Uterus (tissue), 4 donors: Measurements from ENCODE around the gene RNF215. TPM values are rescaled to one million over a fixed set of nuclear protein-coding genes. Genes with fewer than 3 reads are reported as not detected.

Experiments
- DNase-seq, 2 donors: peaks; one replicate each; pipeline ENCODE4 v3.0.0-alpha.2; 2019 to 2020
- H3K27ac ChIP-seq, 2 donors: fragments of 200-600 bp; sonication (generic); 1 replicate in 1 of 2; 2 replicates in 1 of 2; pipeline ENCODE4 v1.5.1; 2016 to 2018
- H3K27me3 ChIP-seq, 2 donors: fragments of 200-600 bp; sonication (generic); one replicate each; pipeline ENCODE4 v1.5.1; 2018 to 2019; ENCODE audit warnings: control low read depth in 1 of 2
- H3K36me3 ChIP-seq, 2 donors: fragments of 200-600 bp; sonication (generic); one replicate each; pipeline ENCODE4 v1.5.1; 2019; ENCODE audit warnings: control low read depth in 1 of 2
- H3K4me1 ChIP-seq, 2 donors: fragments of 200-600 bp; sonication (generic); one replicate each; pipeline ENCODE4 v1.5.1; 2018 to 2019; ENCODE audit warnings: control low read depth in 1 of 2
- H3K4me3 ChIP-seq, 2 donors: fragments of 200-600 bp; sonication (generic); 1 replicate in 1 of 2; 2 replicates in 1 of 2; pipeline ENCODE4 v1.5.1; 2018 to 2019; ENCODE audit warnings: mild to moderate bottlenecking in 1 of 2
- H3K9me3 ChIP-seq, 2 donors: fragments of 200-600 bp; sonication (generic); one replicate each; pipeline ENCODE4 v1.5.1; 2019; ENCODE audit warnings: control low read depth in 1 of 2
- POLR2A ChIP-seq, 2 donors: fragments of 450-650 bp; IDR thresholded peaks; one replicate each; pipeline ENCODE4 v1.6.1; 2016; ENCODE audit warnings: antibody characterized with exemption in 2 of 2, mild to moderate bottlenecking in 1 of 2, moderate library complexity in 1 of 2
- intact Hi-C: fragments of 100-400 bp; cut with DNase I; formaldehyde crosslinking; loops from one replicate; pipeline ENCODE4 v1.15.1; 2023; ENCODE audit warnings: low total_unique reads
- total RNA-seq, 4 donors: library from RNA; depleted of rRNA in 3 of 4; stranded (reverse); fragments of >200 nt in 3 of 4; gene quantifications; one replicate each; pipeline versions ENCODE4 v1.1.0 to v1.2.4, GENCODE V29; 2014 to 2023
- TF ChIP-seq, protein P1 (sequence below), 4 experiments: fragments of 200-600 bp in 2 of 4; fragments of 450-650 bp in 2 of 4; sonication (generic) in 2 of 4; IDR thresholded peaks; one replicate each; pipeline ENCODE4 v1.5.1; 2016 to 2019; ENCODE audit warnings: antibody characterized with exemption in 4 of 4, mild to moderate bottlenecking in 2 of 4, moderate library complexity in 1 of 4
- donor health status: DM: yes; HTN: yes; CAD: no.

Gene RNF215
- total RNA-seq, 4 donors from 2014 or later = 8.2 to 25.9 (median 18.9) TPM

DNA sequence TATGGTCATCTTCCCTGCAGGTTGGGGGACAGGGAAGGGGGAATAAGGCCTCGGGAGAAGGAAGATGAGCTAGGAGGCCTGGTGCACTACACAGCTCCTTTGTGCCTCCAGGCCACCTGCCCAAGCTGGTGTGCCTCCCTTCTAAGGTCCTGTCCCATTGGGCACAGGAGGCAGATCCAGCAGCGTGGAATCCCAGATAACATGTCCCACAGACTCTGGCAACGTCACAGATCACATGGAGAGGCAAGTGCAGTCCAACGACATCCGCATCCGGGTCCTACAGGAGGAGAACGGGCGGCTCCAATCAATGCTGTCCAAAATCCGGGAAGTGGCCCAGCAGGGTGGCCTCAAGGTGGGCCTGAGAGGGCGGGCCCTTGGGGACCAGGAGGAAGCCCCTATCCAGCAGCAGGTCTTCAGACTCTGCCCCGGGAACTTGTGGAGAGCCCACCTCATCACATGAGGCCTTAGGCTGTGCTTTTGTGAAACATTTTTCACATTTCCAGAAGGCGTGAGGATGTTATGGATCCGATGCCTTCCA is 11.8 kb downstream of the RNF215 start:
- Histone ChIP-seq H3K27me3 (no peaks in the 10 kb centered on the region), H3K4me3 (no peak overlapping the region), H3K4me1 (no peaks in the 10 kb centered on the region), H3K9me3 (no peaks in the 10 kb centered on the region), H3K27ac (no peak overlapping the region), H3K36me3 (no peaks in the 10 kb centered on the region)
- intact Hi-C loops = no loop called here
- TF ChIP-seq POLR2A (IDR thresholded peaks at IDR 0.05) = no peak
- TF ChIP-seq, protein P1, sequence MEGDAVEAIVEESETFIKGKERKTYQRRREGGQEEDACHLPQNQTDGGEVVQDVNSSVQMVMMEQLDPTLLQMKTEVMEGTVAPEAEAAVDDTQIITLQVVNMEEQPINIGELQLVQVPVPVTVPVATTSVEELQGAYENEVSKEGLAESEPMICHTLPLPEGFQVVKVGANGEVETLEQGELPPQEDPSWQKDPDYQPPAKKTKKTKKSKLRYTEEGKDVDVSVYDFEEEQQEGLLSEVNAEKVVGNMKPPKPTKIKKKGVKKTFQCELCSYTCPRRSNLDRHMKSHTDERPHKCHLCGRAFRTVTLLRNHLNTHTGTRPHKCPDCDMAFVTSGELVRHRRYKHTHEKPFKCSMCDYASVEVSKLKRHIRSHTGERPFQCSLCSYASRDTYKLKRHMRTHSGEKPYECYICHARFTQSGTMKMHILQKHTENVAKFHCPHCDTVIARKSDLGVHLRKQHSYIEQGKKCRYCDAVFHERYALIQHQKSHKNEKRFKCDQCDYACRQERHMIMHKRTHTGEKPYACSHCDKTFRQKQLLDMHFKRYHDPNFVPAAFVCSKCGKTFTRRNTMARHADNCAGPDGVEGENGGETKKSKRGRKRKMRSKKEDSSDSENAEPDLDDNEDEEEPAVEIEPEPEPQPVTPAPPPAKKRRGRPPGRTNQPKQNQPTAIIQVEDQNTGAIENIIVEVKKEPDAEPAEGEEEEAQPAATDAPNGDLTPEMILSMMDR (IDR thresholded peaks at IDR 0.05) = no peak
- no peak for DNase-seq

DNA sequence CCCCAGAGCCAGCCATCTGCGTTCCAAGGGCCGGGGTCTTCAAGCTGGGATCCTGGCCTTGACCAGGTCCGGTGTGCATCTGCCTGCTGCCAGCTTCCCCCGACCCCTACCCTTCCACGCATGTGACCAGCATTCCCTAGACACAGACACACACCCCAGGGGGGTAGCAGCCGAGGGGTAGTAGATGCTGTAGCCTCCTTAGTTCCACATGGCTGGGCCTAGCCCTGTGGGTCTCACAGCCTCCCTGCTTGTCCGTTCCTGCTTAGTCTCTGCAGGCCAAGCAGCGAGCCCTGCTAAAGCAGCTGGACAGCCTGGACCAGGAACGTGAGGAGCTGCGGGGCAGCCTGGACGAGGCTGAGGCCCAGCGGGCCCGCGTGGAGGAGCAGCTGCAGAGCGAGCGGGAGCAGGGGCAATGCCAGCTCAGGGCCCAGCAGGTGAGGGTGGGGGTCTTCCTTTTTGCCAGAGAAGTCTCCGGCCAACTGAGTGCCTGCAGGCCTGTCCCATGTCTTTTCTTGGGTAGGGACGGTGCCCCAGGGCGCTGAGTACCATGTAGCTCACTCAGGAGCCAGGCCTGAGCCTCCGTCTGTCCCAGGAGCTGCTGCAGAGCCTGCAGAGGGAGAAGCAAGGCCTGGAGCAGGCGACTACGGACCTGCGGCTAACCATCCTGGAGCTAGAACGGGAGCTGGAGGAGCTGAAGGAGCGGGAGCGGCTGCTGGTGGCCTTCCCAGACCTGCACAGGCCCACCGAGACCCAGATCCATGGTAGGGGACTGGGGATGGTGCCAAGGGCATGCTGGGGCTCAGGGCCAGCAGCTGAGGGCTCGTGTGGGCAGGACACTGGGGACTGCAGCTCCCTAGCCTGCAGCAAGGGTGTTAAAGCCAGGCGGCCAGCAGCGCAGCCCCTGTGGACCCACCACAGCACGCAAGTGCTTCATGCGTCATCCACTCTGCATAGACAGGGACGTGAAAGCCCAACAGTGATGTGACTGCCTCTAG is 13.6 kb downstream of the RNF215 start:
- Histone ChIP-seq H3K27ac (no peak overlapping the region), H3K4me3 (no peak overlapping the region), H3K36me3 (no peaks in the 10 kb centered on the region), H3K27me3 (no peaks in the 10 kb centered on the region), H3K9me3 (no peaks in the 10 kb centered on the region), H3K4me1 (no peaks in the 10 kb centered on the region)
- intact Hi-C loops = no loop called here
- DNase-seq = no peak
- no peak for TF ChIP-seq POLR2A (IDR thresholded peaks at IDR 0.05)
- TF ChIP-seq, protein P1 (IDR thresholded peaks at IDR 0.05) = no peak

DNA sequence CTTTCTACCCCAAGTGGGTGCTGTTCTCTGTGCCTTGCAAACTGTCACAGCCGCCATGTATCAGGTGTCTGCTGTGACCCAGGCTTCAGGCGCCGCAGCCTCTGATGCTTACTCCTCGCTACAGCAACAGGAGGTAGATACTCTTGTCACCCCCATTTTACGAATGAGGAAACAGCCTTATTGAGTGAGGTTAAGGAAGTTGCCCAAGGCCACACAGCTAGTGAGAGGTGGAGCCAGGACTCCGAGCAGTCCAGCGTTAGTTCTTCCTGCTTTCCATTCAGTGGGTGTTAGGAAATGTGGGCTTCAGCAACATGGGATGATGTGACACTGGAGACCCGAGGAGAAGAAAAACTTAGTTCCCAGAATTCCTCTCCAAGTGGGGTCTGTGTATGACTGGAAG is 14.3 kb downstream of the RNF215 start:
- Histone ChIP-seq H3K36me3 (no peaks in the 10 kb centered on the region), H3K4me3 (no peak overlapping the region), H3K4me1 (no peaks in the 10 kb centered on the region), H3K27me3 (no peaks in the 10 kb centered on the region), H3K9me3 (no peaks in the 10 kb centered on the region), H3K27ac (no peak overlapping the region)
- no peak for DNase-seq
- intact Hi-C loops = no loop called here
- TF ChIP-seq POLR2A (IDR thresholded peaks at IDR 0.05) = no peak
- TF ChIP-seq, protein P1 (IDR thresholded peaks at IDR 0.05) = no peak

DNA sequence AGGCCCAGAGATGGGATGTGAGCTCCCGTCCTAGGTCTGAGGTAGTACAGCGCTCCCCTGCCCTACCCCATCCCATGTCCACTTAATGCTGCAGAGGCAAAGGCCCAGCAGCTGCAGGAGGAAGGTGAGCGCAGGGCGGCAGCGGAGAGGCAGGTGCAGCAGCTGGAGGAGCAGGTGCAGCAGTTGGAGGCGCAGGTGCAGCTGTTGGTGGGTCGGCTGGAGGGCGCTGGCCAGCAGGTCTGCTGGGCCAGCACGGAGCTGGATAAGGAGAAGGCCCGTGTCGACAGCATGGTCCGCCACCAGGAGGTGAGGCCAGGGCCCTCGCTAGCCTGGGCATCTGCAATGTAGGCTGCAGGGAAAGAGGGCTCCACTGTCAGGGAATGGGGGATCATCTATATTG is 15.2 kb downstream of the RNF215 start:
- no peaks in the 10 kb centered on the region for H3K36me3 ChIP-seq
- intact Hi-C loops = no loop called here
- no peak for DNase-seq
- H3K4me1 ChIP-seq = no peaks in the 10 kb centered on the region
- TF ChIP-seq POLR2A (IDR thresholded peaks at IDR 0.05) = no peak
- TF ChIP-seq, protein P1 (IDR thresholded peaks at IDR 0.05) = no peak
- no peaks in the 10 kb centered on the region for H3K9me3 ChIP-seq
- H3K27ac ChIP-seq = no peak overlapping the region
- H3K4me3 ChIP-seq = no peak overlapping the region
- H3K27me3 ChIP-seq = no peaks in the 10 kb centered on the region

DNA sequence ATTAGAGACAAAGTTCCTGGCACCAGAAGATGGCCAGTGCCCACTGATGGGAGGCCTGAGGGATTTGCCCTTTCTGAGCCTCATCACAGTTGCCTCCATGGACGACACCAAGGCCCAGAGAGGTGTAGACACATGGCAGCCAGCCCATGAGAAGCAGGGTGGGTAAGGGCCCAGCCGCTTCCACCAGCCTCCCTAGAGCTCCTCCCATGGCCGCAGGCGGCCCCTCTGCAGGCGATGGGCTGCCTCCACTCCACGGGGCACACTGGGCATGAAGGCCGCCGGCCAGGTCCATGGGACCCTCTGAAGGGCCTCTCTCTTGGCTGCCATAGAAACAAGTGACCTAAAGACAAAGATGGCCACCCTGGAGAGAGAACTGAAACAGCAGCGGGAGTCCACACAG is 15.9 kb downstream of the RNF215 start:
- H3K9me3 ChIP-seq = no peaks in the 10 kb centered on the region
- intact Hi-C loops = no loop called here
- TF ChIP-seq, protein P1 (IDR thresholded peaks at IDR 0.05) = no peak
- no peak for TF ChIP-seq POLR2A (IDR thresholded peaks at IDR 0.05)
- H3K36me3 ChIP-seq = no peaks in the 10 kb centered on the region
- no peaks in the 10 kb centered on the region for H3K4me1 ChIP-seq
- H3K27ac ChIP-seq = no peak overlapping the region
- H3K4me3 ChIP-seq = no peak overlapping the region
- H3K27me3 ChIP-seq = no peaks in the 10 kb centered on the region
- DNase-seq = no peak
